Central memory CD8-positive, alpha-beta T cell (primary cell): ENCODE measurements around the gene HMX1.

Experiments
- ATAC-seq: fragments of 150-1000 bp; cut with Tn5 transposase; replicated peaks from 2 replicates; pipeline ENCODE4 v1.10.0; 2022; ENCODE audit warnings: mild to moderate bottlenecking, moderate FRiP score, moderate number of reproducible peaks; ENCODE audit not compliant: poor library complexity, severe bottlenecking; ENCODE audit errors: extremely low read depth
- DNase-seq, 2 donors: peaks; one replicate each; pipeline ENCODE4 v3.0.0; 2021; ENCODE audit warnings: low spot score in 2 of 2
- H3K27ac Mint-ChIP-seq: one replicate; pipeline ENCODE4 v1.8.0; 2022; ENCODE audit warnings: low read depth, mild to moderate bottlenecking, moderate library complexity, mixed read lengths
- H3K27me3 Mint-ChIP-seq: one replicate; pipeline ENCODE4 v1.8.0; 2022; ENCODE audit warnings: mixed read lengths
- H3K36me3 Mint-ChIP-seq: one replicate; pipeline ENCODE4 v1.8.0; 2022; ENCODE audit warnings: mild to moderate bottlenecking, moderate library complexity, mixed read lengths; ENCODE audit not compliant: insufficient read depth
- H3K4me1 Mint-ChIP-seq: one replicate; pipeline ENCODE4 v1.8.0; 2022; ENCODE audit warnings: mixed read lengths
- H3K4me3 Mint-ChIP-seq: one replicate; pipeline ENCODE4 v1.8.0; 2022; ENCODE audit warnings: mild to moderate bottlenecking, moderate library complexity, mixed read lengths
- H3K9me3 Mint-ChIP-seq: one replicate; pipeline ENCODE4 v1.8.0; 2022; ENCODE audit warnings: mixed read lengths

Gene HMX1

DNA sequence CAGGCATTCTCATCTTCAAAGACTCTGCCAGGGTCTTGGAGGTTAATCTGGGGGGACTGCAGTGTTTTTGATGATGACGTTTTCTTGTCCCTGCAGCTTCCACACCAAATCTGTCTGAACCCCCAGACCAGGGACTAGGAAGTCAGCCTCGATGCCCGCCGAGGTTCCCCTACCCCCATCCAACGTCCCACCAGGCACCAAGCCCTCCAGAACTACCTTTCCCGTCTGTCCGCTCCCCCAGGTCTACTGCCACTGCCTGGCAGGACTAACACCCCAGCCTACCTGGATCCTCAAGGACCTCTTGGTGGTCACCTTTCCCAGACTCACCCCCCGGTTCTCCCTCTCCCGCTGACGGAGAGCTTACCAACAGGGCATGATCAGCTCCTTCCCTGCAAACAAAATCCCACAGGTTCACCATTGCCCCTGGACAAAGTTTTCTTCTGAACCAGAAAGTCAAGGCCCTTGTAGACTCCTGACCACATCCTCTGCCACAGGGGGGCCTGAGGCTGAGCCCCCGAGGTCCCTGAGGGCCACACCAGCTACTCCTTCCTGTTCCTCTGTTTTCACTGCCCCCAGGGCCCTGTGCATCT is 40.9 kb downstream of the HMX1 start:
- no peak overlapping the region for H3K4me3 Mint-ChIP-seq
- ATAC-seq (no peak), DNase-seq (no peak)
- no peaks in the 10 kb centered on the region for H3K4me1 Mint-ChIP-seq
- H3K27ac Mint-ChIP-seq = no peak overlapping the region
- no peaks in the 10 kb centered on the region for H3K9me3 Mint-ChIP-seq
- H3K27me3 Mint-ChIP-seq = peaks cover 15% of the 10 kb centered on the region
- H3K36me3 Mint-ChIP-seq = no peaks in the 10 kb centered on the region

DNA sequence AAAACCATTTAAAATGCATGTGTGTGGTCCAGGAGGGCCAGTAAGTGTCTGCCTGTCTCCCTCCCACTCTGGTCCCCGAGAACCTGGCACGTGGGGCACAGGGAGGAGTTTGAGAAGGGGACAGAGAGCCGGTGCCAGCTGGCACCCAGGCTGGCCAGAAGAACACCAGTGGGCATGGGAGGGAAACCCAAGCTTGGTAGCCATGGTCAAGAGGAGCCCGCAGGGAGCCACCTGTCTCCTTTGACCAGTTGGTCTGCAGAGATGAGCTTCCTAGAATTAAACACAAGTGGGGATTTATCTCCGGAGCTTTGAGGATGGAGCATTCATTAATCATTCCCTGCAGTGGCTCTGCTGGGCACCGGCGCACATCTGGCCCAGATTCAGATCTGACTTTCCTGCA is 41.6 kb downstream of the HMX1 start:
- peaks cover 15% of the 10 kb centered on the region for H3K27me3 Mint-ChIP-seq
- H3K27ac Mint-ChIP-seq = no peak overlapping the region
- ATAC-seq (no peak), DNase-seq (no peak)
- no peak overlapping the region for H3K4me3 Mint-ChIP-seq
- H3K9me3 Mint-ChIP-seq = no peaks in the 10 kb centered on the region
- no peaks in the 10 kb centered on the region for H3K36me3 Mint-ChIP-seq
- no peaks in the 10 kb centered on the region for H3K4me1 Mint-ChIP-seq

DNA sequence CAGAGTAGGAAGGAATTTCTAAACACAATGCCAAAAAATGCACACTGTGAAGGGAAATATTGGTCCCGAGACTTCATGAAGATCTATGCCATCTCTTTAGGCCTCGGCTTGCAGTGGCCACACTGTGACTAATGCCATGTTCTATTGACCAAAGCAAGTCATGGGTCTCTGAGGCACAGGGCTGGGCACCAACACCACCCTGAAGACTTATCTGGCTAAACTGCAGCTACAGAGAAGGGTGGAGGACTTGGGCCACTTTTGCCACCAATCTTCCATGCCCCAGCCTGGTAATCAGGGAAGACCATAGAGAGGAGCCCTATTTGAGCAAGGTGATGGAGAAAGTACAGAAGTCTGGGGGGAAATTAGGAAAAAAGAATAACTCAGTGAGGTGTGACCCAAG is 42.1 kb downstream of the HMX1 start:
- Mint-ChIP-seq H3K27me3 (peaks cover 15% of the 10 kb centered on the region), H3K4me3 (no peak overlapping the region), H3K36me3 (no peaks in the 10 kb centered on the region), H3K27ac (no peak overlapping the region), H3K9me3 (no peaks in the 10 kb centered on the region), H3K4me1 (no peaks in the 10 kb centered on the region)
- DNase-seq = no peak
- no peak for ATAC-seq

DNA sequence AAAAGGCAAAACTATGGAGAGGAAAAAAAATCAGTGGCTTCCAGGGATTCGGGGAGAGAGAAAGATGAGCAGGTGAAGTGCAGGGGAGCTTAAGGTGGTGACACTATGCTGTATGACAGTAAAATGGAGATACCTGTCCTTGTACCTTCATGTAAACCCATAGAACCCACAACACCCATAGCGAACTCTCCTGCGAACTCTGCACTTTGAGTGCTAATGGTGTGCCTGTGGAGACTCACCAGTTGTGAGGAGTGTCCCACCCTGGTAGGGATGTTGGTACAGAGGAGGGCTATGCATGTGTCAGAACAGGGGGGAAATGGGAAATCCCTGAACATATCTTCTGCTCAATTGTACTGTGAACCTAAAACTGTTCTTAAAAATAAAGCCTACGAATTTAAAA is 42.8 kb downstream of the HMX1 start:
- ATAC-seq = no peak
- no peak overlapping the region for H3K4me3 Mint-ChIP-seq
- H3K27ac Mint-ChIP-seq = no peak overlapping the region
- no peaks in the 10 kb centered on the region for H3K9me3 Mint-ChIP-seq
- no peak for DNase-seq
- H3K36me3 Mint-ChIP-seq = no peaks in the 10 kb centered on the region
- H3K27me3 Mint-ChIP-seq = peaks cover 19% of the 10 kb centered on the region
- no peaks in the 10 kb centered on the region for H3K4me1 Mint-ChIP-seq

DNA sequence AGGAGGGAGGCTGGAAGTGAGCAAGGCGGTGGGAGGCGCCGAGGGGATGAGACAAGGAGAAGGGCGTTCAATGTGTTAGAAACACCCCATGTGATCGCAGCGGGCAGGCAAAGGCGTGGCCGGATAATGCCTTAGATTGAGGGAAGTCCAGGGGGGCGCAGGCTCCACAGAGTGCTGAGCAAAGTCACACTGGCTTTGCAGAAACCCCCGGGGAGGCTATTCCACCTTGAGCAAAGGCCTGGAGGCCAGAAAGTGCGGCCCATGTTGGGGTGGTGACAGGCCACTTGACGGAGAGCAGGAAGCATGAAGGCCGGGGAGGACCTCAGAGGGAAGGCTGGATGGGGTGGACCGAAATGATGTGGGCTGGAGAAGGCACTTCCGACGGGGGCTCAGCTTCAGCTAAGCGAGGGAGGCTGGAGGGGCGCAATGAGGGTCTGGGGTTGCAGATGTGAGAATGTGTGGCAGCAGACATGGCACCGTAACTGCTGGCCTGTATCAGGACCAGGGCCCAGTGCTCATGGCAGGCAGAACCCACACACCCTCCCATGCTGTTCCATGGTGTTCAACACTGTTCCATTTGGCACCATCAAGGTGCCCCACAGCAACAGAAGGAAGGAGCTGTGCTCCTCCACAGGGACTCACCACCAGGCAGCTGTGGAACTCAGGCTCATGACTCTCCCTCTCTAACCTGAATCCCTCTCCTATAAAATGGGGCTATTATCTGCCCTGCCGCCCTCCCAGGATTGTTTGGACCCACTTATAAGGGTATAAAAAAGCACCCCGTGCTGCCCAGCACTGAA is 50.3 kb downstream of the HMX1 start:
- peak in 1 of 2 donors; percentile 5 for DNase-seq
- H3K27ac Mint-ChIP-seq = no peak overlapping the region
- no peaks in the 10 kb centered on the region for H3K4me1 Mint-ChIP-seq
- no peaks in the 10 kb centered on the region for H3K9me3 Mint-ChIP-seq
- peaks cover 40% of the 10 kb centered on the region for H3K27me3 Mint-ChIP-seq
- H3K4me3 Mint-ChIP-seq = no peak overlapping the region
- no peaks in the 10 kb centered on the region for H3K36me3 Mint-ChIP-seq
- no peak for ATAC-seq

DNA sequence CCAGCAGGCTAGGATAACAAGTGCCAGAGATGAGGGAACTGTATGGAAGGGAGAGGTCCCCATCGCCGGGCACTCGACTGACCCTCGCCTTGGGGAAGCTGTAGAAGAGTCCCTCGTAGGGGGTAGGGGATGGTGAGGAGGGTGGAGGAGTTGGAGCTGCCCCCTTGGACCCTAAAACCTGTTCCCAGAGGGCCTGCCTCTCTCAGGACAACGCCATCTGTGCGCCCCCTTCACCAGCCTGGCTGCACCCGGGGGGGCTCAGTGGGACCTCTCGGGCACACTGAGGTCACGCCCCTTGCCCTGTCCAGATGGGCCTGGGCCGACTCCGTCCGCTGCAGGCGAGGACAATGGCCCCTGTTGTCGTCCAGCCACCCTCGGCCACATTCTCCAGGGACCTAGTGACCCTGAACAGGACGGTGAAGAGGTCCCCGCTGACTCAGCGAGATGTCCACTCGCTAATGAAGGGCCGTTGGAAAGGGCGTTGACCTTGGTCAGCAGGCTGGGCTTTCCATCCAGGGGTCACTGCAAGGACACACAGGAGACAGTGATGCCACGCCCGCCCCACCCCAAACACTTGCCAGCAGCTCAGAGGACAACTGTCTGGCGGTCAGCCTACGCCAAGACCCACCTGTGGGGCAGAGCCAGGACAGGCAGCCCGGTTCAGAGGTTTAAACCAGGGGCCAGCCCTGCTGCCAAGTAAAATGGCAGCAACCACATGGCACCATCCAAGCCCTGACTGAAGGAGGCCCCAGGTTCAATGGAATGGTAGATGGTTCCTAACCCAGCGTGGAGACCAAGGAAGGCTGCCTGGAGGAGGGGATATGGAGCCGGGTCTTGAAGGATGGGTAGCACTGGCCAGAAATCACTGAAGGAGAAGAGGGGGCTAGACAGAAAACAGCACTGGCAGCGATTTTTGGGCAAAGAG is 51.2 kb downstream of the HMX1 start:
- no peak overlapping the region for H3K4me3 Mint-ChIP-seq
- no peak for DNase-seq
- no peaks in the 10 kb centered on the region for H3K4me1 Mint-ChIP-seq
- peaks cover 40% of the 10 kb centered on the region for H3K27me3 Mint-ChIP-seq
- no peaks in the 10 kb centered on the region for H3K9me3 Mint-ChIP-seq
- ATAC-seq = no peak
- no peaks in the 10 kb centered on the region for H3K36me3 Mint-ChIP-seq
- no peak overlapping the region for H3K27ac Mint-ChIP-seq

DNA sequence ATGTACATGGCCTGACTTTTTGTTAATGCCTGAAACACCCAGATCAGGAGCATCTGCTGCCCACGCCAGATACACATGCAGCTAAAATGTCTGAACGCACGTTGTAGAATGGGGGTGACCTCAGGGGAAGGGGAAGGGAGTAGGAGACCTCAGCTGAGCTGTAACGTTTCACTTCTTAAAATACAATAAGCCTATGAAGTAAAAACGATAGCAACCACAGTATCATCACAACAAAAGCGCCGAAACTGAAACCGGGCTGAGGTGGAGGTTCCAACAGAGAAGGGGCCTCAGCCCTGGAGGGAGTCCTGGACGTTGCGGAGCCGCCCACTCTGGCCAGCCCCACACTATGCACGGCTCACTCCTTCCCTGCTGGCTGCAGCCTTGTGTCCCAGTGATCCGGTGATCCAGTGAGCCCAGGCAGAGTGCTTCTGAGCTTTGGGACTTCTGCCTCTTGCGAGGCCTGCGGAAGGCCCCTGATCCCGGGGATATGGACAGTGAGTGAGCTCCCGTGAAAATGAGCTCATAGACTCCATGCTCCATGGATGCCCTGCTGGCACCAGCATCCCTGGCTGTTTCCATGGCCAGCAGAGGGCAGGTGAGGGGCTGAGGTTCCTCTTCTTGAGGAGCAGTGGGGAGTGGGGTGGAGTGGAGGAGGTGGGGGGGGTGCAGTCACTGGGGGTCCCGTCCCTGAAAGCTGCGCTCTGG is 52.0 kb downstream of the HMX1 start:
- H3K36me3 Mint-ChIP-seq = no peaks in the 10 kb centered on the region

DNA sequence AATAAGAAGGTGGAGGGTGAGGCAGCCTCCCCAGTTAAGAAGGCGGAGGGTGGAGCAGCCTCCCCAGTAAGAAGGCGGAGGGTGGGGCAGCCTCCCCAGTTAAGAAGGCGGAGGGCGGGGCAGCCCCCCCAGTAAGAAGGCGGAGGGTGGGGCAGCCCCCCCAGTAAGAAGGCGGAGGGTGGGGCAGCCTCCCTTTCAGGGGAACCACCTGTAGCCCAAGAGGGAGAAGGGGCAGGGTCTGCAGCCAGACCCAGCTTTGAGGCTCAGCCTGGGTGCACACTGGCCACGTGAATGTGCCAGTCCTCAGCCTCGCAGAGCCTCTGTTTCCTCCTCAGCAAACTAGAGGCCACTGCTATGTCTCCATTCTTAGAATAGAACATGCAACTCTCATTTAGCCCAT is 52.6 kb downstream of the HMX1 start:
- Mint-ChIP-seq H3K36me3 (no peaks in the 10 kb centered on the region), H3K9me3 (no peaks in the 10 kb centered on the region), H3K27ac (no peak overlapping the region), H3K27me3 (peaks cover 38% of the 10 kb centered on the region), H3K4me3 (no peak overlapping the region), H3K4me1 (no peaks in the 10 kb centered on the region)
- DNase-seq = no peak
- no peak for ATAC-seq

More for the DNA sequence above, 52.0 kb downstream of the HMX1 start:
- no peak for DNase-seq
- ATAC-seq = no peak
- Mint-ChIP-seq H3K27me3 (peaks cover 40% of the 10 kb centered on the region), H3K27ac (no peak overlapping the region), H3K4me1 (no peaks in the 10 kb centered on the region), H3K4me3 (no peak overlapping the region), H3K9me3 (no peaks in the 10 kb centered on the region)

DNA sequence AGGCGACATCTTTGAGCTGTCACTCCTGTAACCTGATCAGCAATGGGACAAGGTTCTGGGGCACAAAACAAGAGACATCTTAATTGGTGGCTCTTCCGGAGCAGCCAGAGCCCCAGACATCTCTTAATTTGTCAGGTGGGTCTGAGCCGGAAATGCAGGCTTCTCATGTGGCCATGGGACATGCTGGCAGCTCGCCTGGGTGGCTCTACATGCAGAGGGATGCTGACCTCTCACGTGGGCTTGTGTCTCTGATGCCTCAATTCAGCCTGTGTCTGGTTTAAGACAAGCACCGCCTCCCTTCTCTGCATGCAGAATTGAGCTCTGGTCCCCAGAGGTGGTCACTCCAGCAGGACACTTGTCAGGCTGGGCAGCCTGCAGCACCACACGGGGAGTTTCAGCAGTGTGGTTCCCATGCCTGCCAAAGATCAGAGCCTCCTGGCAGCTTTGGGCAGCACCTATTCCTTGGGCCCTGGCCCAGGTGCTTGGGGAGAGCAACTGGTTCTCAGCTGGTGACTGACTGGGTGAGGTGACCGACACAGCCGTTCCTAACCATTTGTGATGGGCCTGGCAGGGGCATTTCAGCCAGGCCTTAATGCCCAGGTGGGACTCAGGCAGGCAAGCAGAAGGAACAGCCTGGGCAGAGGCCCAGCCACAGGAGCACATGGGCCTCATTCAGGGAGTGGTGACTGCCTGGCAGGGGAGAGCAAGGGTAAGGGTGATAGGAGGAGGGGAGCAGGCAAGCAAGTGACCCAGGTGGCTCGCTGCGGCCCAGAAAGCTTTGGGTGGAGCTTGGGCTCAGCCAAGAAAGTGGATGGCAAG is 53.4 kb downstream of the HMX1 start:
- Mint-ChIP-seq H3K27ac (no peak overlapping the region), H3K36me3 (no peaks in the 10 kb centered on the region), H3K4me3 (no peak overlapping the region), H3K9me3 (no peaks in the 10 kb centered on the region), H3K27me3 (peaks cover 31% of the 10 kb centered on the region), H3K4me1 (no peaks in the 10 kb centered on the region)
- ATAC-seq (no peak), DNase-seq (peak in 1 of 2 donors; percentile 11)

DNA sequence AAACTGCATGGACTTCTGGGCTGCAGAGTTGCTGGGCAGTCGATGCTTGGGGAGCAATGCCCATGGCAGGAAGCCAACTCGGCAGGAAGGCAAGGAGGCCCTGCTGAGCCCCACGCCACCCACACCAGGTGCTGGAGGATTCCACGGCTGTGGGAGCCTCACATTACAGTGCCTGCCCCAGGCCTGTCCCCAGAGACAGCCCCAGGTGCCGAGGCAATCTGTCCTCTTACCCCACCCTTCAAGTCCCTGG is 53.9 kb downstream of the HMX1 start:
- H3K36me3 Mint-ChIP-seq = no peaks in the 10 kb centered on the region
- no peaks in the 10 kb centered on the region for H3K4me1 Mint-ChIP-seq
- H3K4me3 Mint-ChIP-seq = no peak overlapping the region
- DNase-seq (no peak), ATAC-seq (no peak)
- no peak overlapping the region for H3K27ac Mint-ChIP-seq
- H3K27me3 Mint-ChIP-seq = peaks cover 31% of the 10 kb centered on the region
- no peaks in the 10 kb centered on the region for H3K9me3 Mint-ChIP-seq

DNA sequence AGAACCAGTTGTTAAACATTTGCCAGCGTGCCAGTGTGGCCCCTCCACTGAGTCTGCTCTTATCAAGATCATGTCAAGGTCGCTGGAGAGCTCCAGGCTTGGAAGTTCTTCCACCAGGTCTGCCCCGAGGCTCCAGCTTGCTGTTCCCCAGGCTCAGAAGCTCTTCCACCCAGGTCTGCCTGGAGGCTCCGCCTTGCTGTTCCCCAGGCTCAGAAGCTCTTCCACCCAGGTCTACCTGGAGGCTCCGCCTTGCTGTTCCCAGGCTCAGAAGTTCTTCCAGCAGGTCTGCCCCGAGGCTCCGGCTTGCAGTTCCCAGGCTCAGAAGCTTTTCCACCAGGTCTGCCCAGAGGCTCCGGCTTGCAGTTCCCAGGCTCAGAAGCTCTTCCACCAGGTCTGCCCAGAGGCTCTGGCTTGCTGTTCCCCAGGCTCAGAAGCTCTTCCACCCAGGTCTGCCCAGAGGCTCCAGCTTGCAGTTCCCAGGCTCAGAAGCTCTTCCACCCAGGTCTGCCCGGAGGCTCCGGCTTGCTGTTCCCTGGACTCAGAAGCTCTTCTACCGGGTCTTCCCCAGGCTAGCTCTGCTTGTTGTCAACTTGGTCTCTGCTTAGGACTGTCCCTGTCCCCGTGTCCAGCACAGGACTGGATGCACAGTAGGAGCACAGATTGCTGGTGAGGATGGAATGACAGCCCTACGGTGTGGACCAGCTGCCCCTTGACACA is 54.4 kb downstream of the HMX1 start:
- DNase-seq = peak in 1 of 2 donors; percentile 3
- no peak overlapping the region for H3K27ac Mint-ChIP-seq
- H3K9me3 Mint-ChIP-seq = no peaks in the 10 kb centered on the region
- no peak for ATAC-seq
- peaks cover 31% of the 10 kb centered on the region for H3K27me3 Mint-ChIP-seq
- no peaks in the 10 kb centered on the region for H3K4me1 Mint-ChIP-seq
- no peaks in the 10 kb centered on the region for H3K36me3 Mint-ChIP-seq
- H3K4me3 Mint-ChIP-seq = no peak overlapping the region
